Posterior cingulate gyrus (tissue), 11 donors: Measurements from ENCODE around the gene CKAP4.
A peak's percentile ranks its signal among the peaks of the same experiment; 100 is the strongest.
"Not testable (repeated sequence)": the region's sequence is repeated elsewhere in the genome, so short reads cannot be mapped to it uniquely, and the experiment has no call there.

Experiments used
- DNase-seq, 10 donors: peaks; one replicate each; pipeline versions ENCODE4 v3.0.0 to v3.0.0-alpha.2; 2020 to 2021; ENCODE audit warnings: mixed read lengths in 3 of 10
- intact Hi-C: fragments of 100-400 bp; cut with DNase I; formaldehyde crosslinking; loops from one replicate; pipeline ENCODE4 v1.15.1; 2023

CKAP4 gene

DNA sequence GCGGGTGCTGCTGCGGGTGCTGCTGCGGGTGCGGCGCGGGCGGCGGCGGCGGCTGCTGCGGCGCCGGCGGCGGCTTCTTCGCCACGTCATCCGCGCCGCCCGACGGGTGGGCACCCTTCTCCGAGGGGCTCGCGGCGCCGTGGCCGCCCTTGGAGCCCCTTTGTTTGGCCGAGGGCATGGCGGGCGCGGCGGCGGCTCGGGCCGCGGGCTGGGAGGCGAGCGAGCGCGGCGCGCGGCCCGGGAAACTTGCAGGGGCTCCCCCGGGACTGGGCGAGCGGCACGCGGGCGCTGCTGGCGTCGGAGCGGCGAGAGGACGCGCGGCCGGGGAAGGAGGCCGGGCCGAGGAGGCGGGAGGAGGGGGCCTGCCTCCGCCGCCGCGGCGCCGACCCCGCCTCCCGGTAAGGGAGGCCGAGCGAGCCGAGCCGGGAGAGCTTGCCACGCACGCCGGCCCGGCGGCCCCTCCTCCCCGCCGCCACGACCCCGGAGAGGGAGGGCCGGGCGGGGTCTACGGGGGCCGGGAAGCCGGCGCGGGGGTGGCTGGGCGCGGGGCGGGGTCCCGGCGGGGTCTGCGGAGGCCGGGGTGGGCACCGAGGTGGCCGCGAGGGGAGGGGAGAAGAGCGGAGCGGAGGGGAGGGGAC lies at the start of gene CKAP4:
Gene CKAP4 (minus strand): TSS at position 347 of the 638 bp plus-strand sequence. CDS start 169 bp downstream, at position 178.
- intact Hi-C loops, result loop anchor here (2.0 kb wide), 1 partner anchor 55 kb away; the partner anchor contains the start of gene TCP11L2
- peak in 9 of 10 donors; percentile 27 to 93 (median 56) for DNase-seq

- DNase-seq, result no peak
- intact Hi-C loops, result no loop called here
These were observed 49.3 kb upstream of the CKAP4 start for GRCh38 chr12:106297075-106297474.

DNA sequence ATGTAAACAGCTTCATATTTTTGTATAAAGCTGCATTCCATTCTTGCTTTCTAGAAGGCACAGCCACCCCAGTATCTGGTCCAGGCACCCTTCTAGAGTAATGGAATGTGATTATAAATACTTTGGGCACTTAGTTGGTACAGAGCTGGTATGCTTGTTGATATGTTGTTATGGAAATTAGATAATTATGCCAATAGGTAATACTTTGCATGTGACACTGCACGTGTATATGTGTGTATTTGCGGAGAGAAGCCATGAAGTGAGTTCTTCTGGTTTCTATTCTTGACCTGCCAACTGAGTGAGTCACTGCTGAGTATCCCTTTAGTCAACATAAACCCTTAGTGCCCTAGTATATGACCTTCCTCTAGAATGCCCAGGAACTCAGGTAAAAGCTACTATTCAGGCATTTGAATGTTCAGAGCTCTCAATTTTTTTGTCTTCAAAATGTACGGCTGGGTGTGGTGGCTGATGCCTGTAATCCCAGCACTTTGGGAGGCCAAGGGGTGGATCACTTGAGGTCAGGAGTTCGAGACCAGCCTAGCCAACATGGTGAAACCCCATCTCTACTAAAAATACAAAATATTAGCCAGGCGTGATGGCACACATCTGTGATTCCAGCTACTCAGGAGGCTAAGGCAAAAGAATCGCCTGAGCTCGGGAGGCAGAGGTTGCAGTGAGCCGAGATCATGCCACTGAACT lies 48.5 kb upstream of the CKAP4 start:
- intact Hi-C loops, result no loop called here
- no peak for DNase-seq

DNA sequence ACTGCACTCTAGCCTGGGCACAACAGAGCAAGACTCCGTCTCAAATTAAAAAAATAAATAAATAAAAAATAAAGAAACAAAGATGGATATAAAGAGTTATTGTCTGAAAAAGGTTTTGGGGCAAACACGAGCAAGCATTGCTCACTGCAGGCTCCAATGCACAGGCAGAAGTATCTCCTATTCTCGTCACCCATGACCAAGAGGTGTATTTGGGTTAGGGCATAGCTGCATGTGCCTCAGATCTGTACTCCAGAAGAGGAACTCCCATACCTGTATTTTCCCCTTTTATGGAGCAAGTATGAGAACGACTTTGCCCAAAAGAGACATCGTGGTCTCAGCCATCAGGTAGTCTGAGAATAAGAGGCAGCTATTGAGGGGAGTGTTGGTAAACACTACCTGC lies 44.5 kb upstream of the CKAP4 start:
- intact Hi-C loops, result no loop called here
- DNase-seq, result no peak

- no peak for DNase-seq
- intact Hi-C loops, result no loop called here
These were observed 43.5 kb upstream of the CKAP4 start for GRCh38 chr12:106291342-106291741.

GRCh38 chr12:106290666-106291065 lies 42.8 kb upstream of the CKAP4 start:
- intact Hi-C loops, result no loop called here
- no peak for DNase-seq

DNA sequence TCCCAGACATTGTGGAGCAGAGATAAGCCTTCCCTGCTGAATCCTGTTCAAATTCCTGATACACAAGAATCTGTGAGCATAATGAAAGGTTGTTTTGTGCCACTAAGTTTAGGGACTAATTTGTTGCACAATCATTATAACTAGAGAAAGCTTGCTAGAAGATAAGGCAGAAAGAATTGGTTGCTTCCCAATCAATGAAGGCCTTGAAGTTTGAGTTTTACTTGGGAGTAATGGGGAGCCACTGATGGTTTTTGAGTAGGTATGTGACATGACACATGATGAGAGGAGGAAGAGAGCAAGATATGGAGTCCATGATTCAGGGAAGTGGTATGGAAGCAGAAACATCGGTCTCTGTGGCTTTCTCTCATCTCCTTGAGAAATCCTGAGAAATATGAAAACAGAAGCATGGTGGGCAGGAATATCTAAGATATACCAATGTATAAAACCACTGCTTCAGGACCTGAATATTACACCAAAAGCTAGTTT lies 41.4 kb upstream of the CKAP4 start:
- intact Hi-C loops, result no loop called here
- no peak for DNase-seq

DNA sequence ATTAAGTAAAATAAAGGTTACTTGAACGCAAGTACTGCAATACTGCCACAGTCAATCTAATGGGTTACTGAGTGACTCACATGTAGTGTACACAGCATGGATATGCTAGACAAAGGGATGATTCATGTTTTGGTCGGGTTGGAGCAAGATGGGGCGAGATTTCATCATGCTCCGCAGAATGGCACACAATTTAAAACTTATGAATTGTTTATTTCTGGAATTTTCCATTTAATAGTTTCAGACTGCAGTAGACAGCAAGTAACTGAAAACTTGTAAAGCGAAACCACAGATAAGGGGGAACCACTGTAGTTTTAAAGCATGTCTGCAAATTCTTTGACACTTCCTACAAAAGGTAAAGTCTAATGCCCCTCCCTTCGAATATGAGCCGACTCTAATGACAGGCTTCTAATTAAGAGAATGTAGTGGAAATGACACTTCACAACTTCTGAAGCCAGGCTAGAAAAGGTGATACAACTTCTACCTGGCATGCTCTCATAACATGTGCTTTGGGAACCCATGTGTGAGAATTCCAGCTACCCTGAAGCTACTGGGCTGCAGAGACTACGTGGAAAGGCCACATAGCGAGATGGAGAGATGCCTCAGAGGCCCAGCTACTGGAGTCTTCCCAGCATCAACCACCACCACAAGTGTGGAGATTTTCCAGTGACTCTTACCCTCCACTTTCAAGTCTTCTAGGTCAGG lies 40.8 kb upstream of the CKAP4 start:
- DNase-seq, result no peak
- intact Hi-C loops, result no loop called here

DNA sequence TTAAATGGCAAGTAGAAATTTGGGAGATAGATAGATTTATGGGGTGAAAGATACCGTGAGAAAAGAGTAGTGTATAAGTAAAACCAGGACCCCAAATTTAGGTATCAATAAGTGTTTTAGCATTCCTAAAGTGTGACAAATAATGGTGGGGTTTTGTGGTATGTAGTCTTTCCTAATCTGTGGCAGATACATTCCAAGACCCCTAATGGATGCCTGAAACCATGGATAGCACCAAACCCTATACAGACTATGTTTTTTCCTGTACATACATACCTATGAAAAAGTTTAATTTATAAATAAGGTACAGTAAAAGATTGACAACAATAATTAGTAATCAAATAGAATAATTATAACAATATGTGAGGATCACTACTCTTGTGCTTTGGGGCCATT lies 40.3 kb upstream of the CKAP4 start:
- intact Hi-C loops, result no loop called here
- no peak for DNase-seq

DNA sequence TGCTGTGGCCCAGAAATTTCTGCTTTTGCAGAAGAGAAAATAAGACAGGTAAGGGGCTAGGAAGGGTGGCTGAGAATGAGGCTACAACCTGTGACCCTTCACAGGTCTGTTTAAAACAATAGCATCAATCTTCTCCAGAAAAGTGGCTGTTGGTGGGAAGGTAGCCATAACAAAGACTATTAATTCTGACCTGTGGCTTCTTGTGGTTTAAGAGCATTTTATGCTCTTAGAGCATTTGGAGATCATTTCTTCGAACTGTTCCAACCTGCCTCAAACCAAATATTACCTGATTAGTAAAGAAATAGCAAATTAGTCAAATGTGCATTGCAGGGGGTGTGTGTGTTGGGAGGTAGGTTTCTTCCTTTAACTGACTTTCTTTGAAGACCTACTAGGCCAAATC lies 39.5 kb upstream of the CKAP4 start:
- DNase-seq, result no peak
- intact Hi-C loops, result no loop called here

DNA sequence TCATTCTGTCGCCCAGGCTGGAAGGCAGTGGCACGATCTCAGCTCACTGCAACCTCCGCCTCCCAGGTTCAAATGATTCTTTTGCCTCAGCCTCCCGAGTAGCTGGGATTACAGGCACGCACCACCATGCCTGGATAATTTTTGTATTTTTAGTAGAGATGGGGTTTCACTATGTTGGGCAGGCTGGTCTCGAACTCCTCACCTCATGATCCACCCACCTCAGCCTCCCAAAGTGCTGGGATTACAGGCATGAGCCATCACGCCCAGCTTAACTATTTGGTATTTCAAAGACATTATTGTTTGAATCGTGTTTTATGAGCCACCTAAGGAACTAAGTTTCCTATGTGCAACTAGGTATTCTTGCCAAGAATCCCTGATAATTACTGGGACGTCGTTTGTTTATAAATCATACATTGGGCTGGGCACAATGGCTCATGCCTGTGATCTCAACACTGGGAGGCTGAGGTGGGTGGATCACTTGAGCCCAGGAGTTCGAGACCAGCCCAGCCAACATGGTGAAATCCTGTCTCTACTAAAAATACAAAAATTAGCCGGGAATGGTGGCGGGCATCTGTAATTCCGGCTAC lies 38.8 kb upstream of the CKAP4 start:
- DNase-seq, intact Hi-C loops: not testable (repeated sequence)

DNA sequence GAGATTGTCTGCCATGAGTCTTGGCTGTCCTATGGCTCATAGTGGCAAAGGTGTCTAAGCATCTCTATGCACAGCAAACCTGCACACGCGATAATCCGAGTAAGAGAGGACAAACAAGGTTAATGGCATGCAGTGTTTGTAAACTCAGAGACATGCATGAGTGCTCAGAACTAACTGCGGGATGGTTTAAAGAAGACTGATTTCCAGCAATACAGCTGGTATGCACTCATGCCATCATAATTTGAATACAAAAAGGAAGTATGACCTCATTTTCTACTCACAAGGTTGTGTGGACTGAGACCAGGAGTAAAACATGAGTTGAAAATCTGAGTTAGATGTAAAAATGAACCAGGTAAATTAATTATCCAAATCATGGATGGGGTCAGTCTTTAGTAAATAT lies 38.2 kb upstream of the CKAP4 start:
- DNase-seq, result no peak
- intact Hi-C loops, result no loop called here

DNA sequence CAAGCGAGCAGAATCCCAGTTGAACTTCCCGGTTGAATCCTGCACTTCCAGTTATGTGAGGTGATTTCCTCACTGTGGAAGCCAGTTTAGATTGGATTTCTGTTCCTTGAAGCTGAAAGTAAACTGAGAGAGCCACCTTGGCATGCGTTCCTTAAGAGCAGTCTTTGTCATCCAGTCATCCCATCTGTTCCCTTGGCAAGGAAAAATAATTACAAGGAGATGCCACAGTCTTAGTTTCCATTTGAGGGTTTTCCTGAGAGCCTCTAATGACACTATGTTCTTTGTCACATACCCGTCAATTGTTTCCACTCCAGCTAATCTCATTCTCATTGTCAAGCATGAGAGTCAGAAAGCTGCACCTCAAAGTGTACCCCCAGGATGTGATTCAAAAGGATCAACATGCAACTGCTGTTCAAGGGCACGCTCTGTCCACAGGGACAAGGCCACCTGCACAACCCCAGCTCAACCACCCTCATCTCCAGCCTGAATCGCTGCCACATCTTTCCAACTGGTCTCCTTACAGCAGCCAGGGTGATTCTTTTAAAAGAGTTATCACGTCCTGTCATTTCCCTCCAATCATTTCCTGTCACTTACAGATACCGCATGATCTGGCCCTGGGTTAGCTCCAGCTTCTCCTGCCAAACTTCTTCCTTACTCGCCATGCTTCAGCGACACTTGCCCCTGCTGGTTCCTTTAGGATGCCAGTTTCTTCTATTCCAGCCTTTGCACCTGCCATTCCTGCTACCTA lies 36.7 kb upstream of the CKAP4 start:
- no peak for DNase-seq
- intact Hi-C loops, result no loop called here

GRCh38 chr12:106282457-106283097 lies 34.8 kb upstream of the CKAP4 start:
- intact Hi-C loops, result loop anchor here (2.0 kb wide), 1 partner anchor 56 kb away; no protein-coding TSS in a partner anchor
- DNase-seq, result no peak

GRCh38 chr12:106281804-106282203 lies 34.0 kb upstream of the CKAP4 start:
- intact Hi-C loops, result loop anchor here (2.0 kb wide), 1 partner anchor 55 kb away; no protein-coding TSS in a partner anchor
- no peak for DNase-seq

GRCh38 chr12:106281056-106281782 lies 33.4 kb upstream of the CKAP4 start:
- no peak for DNase-seq
- intact Hi-C loops, result no loop called here

DNA sequence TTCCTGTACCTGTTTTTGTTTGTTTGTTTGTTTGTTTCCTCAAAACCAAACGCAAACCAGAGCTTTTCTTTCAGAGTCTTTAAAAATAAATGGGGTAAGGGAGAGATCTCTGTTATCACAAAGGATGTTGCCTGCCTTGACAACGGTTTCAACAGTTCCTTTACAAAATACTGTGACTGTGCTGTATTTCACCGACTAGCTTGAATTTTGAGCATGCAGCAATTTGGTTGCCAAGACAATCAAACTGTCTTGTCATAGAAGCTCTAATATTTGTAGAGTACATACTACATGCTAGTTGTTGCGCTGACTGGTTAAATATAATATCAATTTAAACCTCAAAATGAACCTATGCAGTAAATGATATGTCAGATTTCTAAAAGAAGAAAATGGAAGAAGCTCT lies 32.3 kb upstream of the CKAP4 start:
- intact Hi-C loops, result no loop called here

GRCh38 chr12:106276032-106276740 lies 28.4 kb upstream of the CKAP4 start:
- DNase-seq, result no peak
- intact Hi-C loops, result no loop called here

More for the DNA sequence above, 32.3 kb upstream of the CKAP4 start:
- DNase-seq, result no peak
